Left ventricle myocardium inferior (tissue), 1 donor: Measurements from ENCODE around the gene GNAS. TPM values are rescaled to one million over a fixed set of nuclear protein-coding genes. Genes with fewer than 3 reads are reported as not detected.

ENCODE experiments used
- DNase-seq: peaks from one replicate; pipeline ENCODE4 v3.0.0-alpha.2; 2020
- H3K27ac ChIP-seq: fragments of 200-600 bp; replicated peaks from 2 replicates; pipeline ENCODE4 v1.8.0; 2021
- H3K27me3 ChIP-seq: fragments of 200-600 bp; 2 replicates; pipeline ENCODE4 v1.8.0; 2021; ENCODE audit warnings: low read depth
- H3K36me3 ChIP-seq: fragments of 200-600 bp; 2 replicates; pipeline ENCODE4 v1.8.0; 2021
- H3K4me1 ChIP-seq: fragments of 200-600 bp; 2 replicates; pipeline ENCODE4 v1.8.0; 2021
- H3K4me3 ChIP-seq: fragments of 200-600 bp; 2 replicates; pipeline ENCODE4 v1.8.0; 2021; ENCODE audit warnings: mild to moderate bottlenecking, moderate library complexity
- H3K9me3 ChIP-seq: fragments of 200-600 bp; replicated peaks from 2 replicates; pipeline ENCODE4 v1.8.0; 2021
- CTCF ChIP-seq: fragments of 200-600 bp; IDR thresholded peaks from 2 replicates; pipeline ENCODE4 v1.8.0; 2021; ENCODE audit warnings: antibody characterized with exemption, mild to moderate bottlenecking, borderline replicate concordance
- intact Hi-C: fragments of 100-400 bp; cut with micrococcal nuclease; formaldehyde crosslinking; loops from one replicate; pipeline ENCODE4 v1.11.0; 2022
- total RNA-seq: library from RNA; stranded (reverse); fragmentation: NEBNext Ultra II Directional; extraction: Animal tissue kit (Norgen Biotek cat#: 25700); gene quantifications from one replicate; pipeline ENCODE4 v1.2.1, GENCODE V29; 2021
- donor health status: DM: no; HTN: yes; CAD: no; lungs with severe emphysema.

GNAS gene
- total RNA-seq, 1 donor from 2014 or later, result 1,444 TPM

- H3K27ac ChIP-seq, result no peak overlapping the region
- no peaks in the 10 kb centered on the region for H3K36me3 ChIP-seq
- H3K27me3 ChIP-seq, result no peaks in the 10 kb centered on the region
- TF ChIP-seq CTCF, result no peak
- H3K4me1 ChIP-seq, result peaks cover 6% of the 10 kb centered on the region
- intact Hi-C loops, result no loop called here
- H3K9me3 ChIP-seq, result peaks cover 6% of the 10 kb centered on the region
- H3K4me3 ChIP-seq, result no peak overlapping the region
- DNase-seq, result no peak
These were observed 30.8 kb downstream of the GNAS start for GRCh38 chr20:58883241-58883691.

- no peaks in the 10 kb centered on the region for H3K36me3 ChIP-seq
These were observed 32.5 kb downstream of the GNAS start for GRCh38 chr20:58884966-58885365.

GRCh38 chr20:58886546-58886945 is 34.0 kb downstream of the GNAS start:
- DNase-seq, result no peak
- H3K27me3 ChIP-seq, result no peaks in the 10 kb centered on the region
- H3K9me3 ChIP-seq, result peaks cover 6% of the 10 kb centered on the region
- peaks cover 15% of the 10 kb centered on the region for H3K4me1 ChIP-seq
- no peaks in the 10 kb centered on the region for H3K36me3 ChIP-seq
- H3K27ac ChIP-seq, result no peak overlapping the region
- TF ChIP-seq CTCF, result no peak
- H3K4me3 ChIP-seq, result no peak overlapping the region
- intact Hi-C loops, result no loop called here

More at GRCh38 chr20:58884966-58885365, 32.5 kb downstream of the GNAS start:
- TF ChIP-seq CTCF, result no peak
- peaks cover 6% of the 10 kb centered on the region for H3K9me3 ChIP-seq
- peaks cover 8% of the 10 kb centered on the region for H3K4me1 ChIP-seq
- intact Hi-C loops, result no loop called here
- H3K27me3 ChIP-seq, result no peaks in the 10 kb centered on the region
- H3K4me3 ChIP-seq, result no peak overlapping the region
- no peak for DNase-seq
- H3K27ac ChIP-seq, result no peak overlapping the region

GRCh38 chr20:58888103-58888502 is 35.6 kb downstream of the GNAS start:
- peak overlapping the region; percentile 91 for H3K4me3 ChIP-seq
- DNase-seq, result no peak
- peaks cover 6% of the 10 kb centered on the region for H3K9me3 ChIP-seq
- H3K27ac ChIP-seq, result peak overlapping the region; percentile 98
- H3K36me3 ChIP-seq, result no peaks in the 10 kb centered on the region
- intact Hi-C loops, result no loop called here
- H3K4me1 ChIP-seq, result peaks cover 22% of the 10 kb centered on the region
- no peak for TF ChIP-seq CTCF
- H3K27me3 ChIP-seq, result no peaks in the 10 kb centered on the region

GRCh38 chr20:58888521-58889333 is 36.2 kb downstream of the GNAS start:
- peaks cover 6% of the 10 kb centered on the region for H3K9me3 ChIP-seq
- H3K4me3 ChIP-seq, result peak overlapping the region; percentile 91
- H3K27me3 ChIP-seq, result no peaks in the 10 kb centered on the region
- no peak for TF ChIP-seq CTCF
- intact Hi-C loops, result no loop called here
- no peaks in the 10 kb centered on the region for H3K36me3 ChIP-seq
- peaks cover 28% of the 10 kb centered on the region for H3K4me1 ChIP-seq
- peak overlapping the region; percentile 98 for H3K27ac ChIP-seq
- peak; percentile 85 for DNase-seq
